GM18520 (cell line): ENCODE measurements around the gene EPHB2.

Experiments
- ATAC-seq: cut with Tn5 transposase; IDR thresholded peaks from one replicate; pipeline ENCODE4 v1.9.1; 2021; ENCODE audit not compliant: unreplicated experiment

EPHB2 gene

DNA sequence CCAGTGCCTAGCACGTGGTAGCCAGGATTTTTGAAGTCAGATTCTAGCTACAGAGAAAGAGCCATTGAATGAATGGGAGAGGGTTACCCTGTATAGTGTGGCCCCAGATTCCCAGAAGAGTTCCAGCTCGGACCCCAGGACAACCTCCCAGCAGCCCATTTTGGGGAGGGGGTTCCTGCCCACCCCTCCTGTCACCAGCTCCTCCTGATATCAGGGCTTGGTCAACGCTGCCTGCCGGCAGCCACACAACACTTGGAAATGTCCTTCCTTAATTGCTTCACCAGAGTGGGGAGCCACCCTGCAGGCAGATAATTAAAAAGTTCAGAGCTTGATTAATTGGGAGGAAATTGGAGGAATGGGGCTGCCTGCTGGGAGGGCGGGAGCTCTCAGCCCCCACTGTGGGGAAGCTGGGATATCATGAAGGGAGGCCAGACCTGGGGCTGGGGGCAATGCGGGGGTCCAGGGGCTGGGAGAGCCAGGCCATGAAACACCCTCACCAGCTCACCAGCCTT, 141.6 kb downstream of the EPHB2 start:
- no peak for ATAC-seq

DNA sequence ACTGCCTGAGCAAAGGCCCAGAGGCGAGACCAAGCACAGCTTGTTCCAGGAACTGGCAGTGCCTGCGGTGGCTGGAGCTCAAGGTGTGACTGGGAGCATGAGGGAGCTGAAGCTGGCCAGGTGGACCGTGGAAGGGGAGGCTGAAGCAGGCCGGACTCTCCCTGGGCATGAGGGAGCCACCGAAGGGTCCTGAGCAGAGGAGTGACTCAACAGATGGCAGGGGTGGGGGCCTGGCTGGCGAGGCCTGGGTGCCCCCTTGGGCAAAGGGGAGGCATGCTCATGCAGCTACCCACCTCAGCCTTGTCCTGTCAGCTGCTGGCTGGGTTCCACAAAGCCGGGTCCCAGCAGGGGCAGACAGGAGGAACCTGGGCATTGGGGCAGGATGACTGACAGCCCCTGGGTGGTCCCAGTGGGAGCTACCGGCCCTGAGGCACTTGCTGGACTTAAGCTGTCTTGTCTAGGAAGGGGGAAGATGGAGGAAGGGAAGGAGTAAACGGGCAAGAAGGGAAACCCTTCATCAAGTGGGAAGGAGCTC, 143.1 kb downstream of the EPHB2 start:
- no peak for ATAC-seq

DNA sequence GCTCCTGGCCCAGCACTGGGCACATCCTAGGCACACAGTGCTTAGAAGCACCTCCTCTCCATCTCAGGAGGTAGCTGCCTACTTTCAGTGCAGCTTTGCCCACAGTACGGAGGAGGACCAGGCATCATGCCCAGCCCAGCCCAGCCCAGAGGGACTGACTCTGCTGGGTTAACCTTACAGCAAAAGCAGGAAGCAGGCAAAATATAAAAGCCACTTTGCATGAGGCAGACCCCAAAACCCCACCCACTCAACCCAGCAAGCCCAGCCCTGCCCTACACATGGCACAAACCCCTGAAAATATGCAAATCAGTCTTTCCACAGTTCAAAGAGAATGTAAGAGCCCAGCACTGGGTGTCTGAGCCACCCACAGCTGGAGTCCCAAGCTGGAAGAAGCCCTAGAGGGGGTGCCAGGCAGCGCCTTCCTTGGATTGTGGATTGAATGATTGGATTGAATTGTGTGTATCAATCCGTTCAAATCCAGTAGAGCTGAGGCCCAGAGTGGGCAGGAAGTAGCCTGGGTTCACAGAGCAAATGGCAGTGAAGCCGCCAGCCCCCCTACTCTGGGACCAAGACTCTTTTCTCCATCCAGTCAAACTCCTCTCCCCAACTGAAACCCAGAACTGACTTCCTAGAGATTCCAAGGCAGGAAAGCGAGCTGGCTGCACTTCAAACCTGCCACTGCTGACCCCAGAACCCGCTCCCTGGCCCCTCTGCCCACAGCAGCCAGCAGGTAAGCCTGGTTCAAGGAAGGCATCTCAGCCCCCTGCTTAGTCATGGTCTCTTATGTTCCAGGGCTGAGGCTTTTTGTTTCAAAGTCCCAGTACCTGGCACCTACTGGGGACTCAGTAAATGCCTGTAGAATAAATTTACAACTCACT, 144.3 kb downstream of the EPHB2 start:
- ATAC-seq: no peak

DNA sequence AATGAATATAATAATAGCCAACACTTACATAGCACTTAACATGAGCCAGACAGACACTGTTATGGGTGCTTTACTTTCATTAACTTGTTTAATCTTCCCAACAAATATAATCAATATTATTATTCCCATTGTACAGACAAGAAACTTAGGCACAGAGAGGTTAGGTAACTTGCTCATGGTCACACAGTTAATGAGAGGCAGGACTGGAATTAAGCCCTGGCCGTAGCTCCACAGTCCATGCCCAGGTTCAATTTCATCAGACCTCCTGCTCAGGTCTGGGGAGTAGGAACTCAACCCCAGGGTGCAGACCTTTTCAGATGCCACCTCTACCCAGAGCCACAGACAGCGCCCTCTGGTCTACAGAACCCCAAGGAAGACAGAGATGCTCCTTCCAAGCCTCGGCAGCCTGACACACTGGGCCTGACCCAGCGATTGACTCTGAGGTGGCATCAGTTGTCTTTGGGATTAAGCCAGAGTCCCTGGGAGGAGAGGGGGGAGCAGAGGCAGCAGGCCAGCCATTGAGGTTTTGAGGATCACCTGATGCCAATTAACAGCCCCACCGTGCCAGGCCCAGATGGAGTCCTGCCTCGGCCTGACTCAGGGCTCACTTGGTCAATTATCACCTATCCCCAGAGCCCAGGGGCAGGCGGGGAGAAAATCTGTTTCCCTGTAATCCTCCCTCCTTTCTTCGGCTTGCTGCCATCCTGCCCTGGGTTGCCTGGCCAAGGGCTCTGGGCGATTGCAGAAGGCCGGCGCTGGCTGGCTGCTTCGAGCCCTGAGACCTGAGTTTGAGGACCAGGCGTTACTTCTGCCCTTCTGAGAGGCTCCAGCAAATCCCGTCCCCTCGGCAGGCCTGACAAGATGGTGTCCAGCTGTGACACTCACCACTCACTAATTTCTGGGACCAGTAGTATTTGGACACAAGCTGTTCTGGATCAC, 145.3 kb downstream of the EPHB2 start:
- ATAC-seq: no peak

- ATAC-seq: no peak
Measured at GRCh38 chr1:22857661-22858060, 147.0 kb downstream of the EPHB2 start.

DNA sequence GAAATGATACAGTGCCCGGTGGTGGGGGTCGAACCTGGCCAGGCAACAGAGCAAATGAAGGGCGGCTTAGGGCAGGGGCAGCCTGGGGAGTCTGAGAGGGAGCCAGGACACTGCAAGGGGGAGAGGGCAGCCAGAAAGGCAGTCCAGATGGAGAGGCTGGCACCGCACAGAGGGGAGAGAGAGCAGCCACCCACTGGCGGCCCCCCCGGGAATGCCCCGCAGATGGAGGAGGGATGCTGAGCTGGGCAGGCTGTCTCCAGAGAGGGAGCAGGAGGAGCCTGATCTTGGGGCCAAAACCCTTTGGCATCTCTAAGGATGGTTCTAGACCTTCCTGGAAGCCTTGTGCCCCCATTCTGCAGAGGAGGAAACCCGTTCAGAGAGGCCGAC, 149.8 kb downstream of the EPHB2 start:
- no peak for ATAC-seq

GRCh38 chr1:22860883-22861385, 150.3 kb downstream of the EPHB2 start:
- no peak for ATAC-seq

DNA sequence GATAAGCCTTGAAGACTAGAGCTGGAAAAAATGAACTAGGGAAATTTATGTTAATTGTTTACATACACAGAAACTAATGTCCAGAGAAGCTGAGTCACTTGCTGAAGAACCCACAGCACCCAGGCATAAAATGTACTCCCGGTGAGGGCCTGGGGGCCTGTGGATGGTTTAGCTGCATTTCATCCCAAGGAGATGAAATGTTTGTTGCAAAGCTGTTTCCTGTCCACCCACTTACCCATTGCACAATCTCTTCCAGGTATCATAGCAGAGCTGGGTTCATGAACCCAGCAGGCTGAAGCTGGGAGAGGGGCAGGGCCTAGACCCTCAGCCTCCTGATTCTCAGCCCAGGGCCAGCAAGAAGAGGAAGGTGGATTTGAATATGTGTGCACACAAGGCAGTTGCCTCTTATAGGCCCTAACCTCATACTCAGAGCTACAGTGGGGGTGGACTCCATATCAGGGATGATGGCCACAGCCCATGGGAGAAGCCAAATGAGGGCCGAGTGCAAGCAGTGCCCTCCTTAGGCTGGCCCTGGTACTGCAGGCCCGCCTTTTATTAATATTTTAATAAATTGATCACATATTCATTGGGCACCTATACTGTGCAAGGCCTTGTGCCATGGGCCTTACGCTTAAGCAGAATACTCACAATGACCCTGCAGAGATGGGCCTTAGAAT, 151.3 kb downstream of the EPHB2 start:
- no peak for ATAC-seq

GRCh38 chr1:22862752-22863151, 152.1 kb downstream of the EPHB2 start:
- no peak for ATAC-seq

GRCh38 chr1:22863766-22864165, 153.1 kb downstream of the EPHB2 start:
- no peak for ATAC-seq

- ATAC-seq: no peak
Measured at GRCh38 chr1:22864886-22865285, 154.2 kb downstream of the EPHB2 start.

DNA sequence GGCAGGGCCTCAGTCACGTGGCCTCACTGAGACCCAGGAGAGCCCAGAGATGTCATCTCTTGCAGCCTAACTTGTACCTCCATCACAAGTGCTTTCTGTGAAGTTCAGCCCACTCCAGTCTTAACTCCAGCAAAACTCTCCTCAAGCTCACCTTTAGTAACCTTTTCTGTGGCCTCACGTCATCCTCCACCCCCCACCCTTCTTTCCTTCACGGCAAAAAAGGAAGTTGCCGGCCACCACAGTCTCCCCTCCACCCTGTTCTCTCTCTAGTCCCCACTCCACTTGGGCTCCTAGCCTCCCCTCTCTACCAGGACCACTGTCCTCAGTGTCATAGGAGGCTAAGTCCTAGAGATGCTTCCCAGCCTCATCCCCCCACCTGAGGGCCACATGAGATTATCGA, 155.1 kb downstream of the EPHB2 start:
- no peak for ATAC-seq

DNA sequence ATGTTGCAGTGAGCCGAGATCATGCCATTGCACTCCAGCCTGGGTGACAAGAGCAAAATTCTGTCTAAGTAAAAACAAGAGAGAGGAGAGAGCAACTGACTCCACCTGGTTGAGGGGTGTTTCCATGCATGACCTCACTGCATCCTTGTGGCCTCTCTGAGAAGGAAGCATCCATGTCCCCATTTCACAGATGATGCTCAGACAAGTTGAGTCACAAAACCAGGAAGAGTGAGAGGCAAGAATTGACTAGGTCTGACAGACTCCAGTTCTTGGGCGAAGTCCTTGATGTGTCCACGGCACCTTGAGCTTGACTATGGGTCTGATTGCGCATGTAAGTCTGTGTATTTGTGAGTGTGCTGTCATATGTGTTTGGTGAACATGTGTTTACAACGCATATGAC, 156.2 kb downstream of the EPHB2 start:
- no peak for ATAC-seq

DNA sequence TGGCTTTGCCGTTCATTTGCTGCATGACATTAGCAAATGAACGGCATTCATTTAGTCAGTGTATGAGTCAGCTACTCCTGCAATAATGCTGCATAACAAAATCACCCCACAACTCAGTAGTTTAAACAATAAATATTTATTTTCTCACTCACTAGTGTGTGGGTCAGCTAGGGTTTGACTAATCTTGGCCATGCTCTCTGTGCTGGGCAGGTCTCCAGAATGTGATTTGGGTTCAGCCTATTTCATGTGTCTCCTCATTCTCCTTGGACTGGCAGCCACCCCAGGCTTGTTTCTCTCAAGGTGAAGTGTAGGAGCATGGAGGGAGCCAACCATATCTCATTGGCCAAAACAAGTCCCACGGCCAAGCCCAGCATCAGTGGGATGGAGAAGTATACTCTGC, 157.7 kb downstream of the EPHB2 start:
- ATAC-seq: no peak

DNA sequence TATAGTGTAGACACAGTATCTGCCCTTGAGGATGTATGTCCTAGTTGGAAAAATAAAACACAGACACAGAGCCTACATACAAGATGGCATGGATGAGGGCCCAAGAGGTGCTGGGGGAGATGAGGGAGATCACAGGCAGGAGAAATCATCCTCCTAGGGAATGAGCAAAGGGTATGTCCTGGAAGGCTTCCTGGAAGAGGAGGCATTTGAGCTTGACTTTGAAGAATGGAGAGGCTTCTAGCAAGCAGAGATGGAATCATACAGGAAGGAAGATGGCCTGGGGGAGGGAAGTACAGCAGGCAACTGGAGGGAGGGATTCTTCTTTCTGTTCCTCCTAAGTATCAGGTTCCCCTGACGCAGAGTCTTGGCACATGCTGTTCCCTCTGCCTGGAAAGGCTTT, 158.7 kb downstream of the EPHB2 start:
- no peak for ATAC-seq

GRCh38 chr1:22870201-22870871, 159.7 kb downstream of the EPHB2 start:
- no peak for ATAC-seq

- no peak for ATAC-seq
Measured at GRCh38 chr1:22872981-22873664, 162.5 kb downstream of the EPHB2 start.

GRCh38 chr1:22874785-22875184, 164.1 kb downstream of the EPHB2 start:
- ATAC-seq: no peak

DNA sequence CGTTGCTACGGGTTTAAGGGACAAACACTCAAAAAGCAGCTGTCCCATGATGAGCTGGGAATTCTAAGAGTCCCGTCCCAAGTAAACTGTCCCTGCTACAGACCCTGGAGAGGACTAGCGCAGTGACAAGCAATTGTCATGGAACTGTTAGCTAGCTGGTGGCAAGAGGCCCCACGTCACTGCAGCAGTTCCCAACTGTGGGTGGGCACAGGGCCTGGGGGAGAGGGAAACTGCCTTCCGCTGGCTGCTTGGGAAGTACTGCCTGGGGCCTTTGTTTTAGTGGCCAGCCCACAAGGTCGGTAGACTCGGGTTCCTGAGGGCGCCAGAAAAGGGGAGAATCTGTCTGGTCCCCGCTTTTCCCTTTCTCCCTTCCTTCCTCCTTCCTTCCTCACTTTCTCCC, 164.6 kb downstream of the EPHB2 start:
- no peak for ATAC-seq

- ATAC-seq: no peak
Measured at GRCh38 chr1:22875841-22876240, 165.2 kb downstream of the EPHB2 start.
